H9 (cell line): ENCODE results near the gene BDH1. TPM values are rescaled to one million over a fixed set of nuclear protein-coding genes. Genes with fewer than 3 reads are reported as not detected.

Experiments used
- DNase-seq: peaks from one replicate; pipeline ENCODE4 v3.0.0-alpha.2; 2017
- H2AFZ ChIP-seq: one replicate; pipeline ENCODE4 v1.6.1; 2013; ENCODE audit warnings: mild to moderate bottlenecking, low read length, control low read depth, moderate library complexity
- H2AK5ac ChIP-seq: 2 replicates; pipeline ENCODE4 v1.6.1; 2013; ENCODE audit warnings: low read length, control low read depth, mixed read lengths; ENCODE audit not compliant: insufficient read length
- H2BK120ac ChIP-seq: one replicate; pipeline ENCODE4 v1.6.1; 2013; ENCODE audit warnings: low read depth, mild to moderate bottlenecking, low read length, control low read depth, inconsistent platforms; ENCODE audit not compliant: poor library complexity, severe bottlenecking
- H2BK12ac ChIP-seq: 2 replicates; pipeline ENCODE4 v1.6.1; 2013; ENCODE audit warnings: low read length, control low read depth, mixed read lengths, low read depth; ENCODE audit not compliant: insufficient read length
- H2BK15ac ChIP-seq: 2 replicates; pipeline ENCODE4 v1.6.1; 2013; ENCODE audit warnings: low read depth, low read length, control low read depth
- H2BK20ac ChIP-seq: one replicate; pipeline ENCODE4 v1.6.1; 2013; ENCODE audit warnings: low read depth, mild to moderate bottlenecking, low read length, control low read depth, inconsistent platforms; ENCODE audit not compliant: poor library complexity, severe bottlenecking
- H2BK5ac ChIP-seq: 2 replicates; pipeline ENCODE4 v1.6.1; 2013; ENCODE audit warnings: low read length, control low read depth, mixed read lengths; ENCODE audit not compliant: insufficient read length
- H3K14ac ChIP-seq: 2 replicates; pipeline ENCODE4 v1.6.1; 2013; ENCODE audit warnings: low read length, control low read depth; ENCODE audit not compliant: insufficient read depth
- H3K18ac ChIP-seq: 2 replicates; pipeline ENCODE4 v1.6.1; 2013; ENCODE audit warnings: low read depth, mild to moderate bottlenecking, mixed read lengths, low read length, control low read depth; ENCODE audit not compliant: insufficient read length
- H3K23ac ChIP-seq: 2 replicates; pipeline ENCODE4 v1.6.1; 2013; ENCODE audit warnings: low read length, control low read depth, mixed read lengths, low read depth; ENCODE audit not compliant: insufficient read length
- H3K23me2 ChIP-seq: 2 replicates; pipeline ENCODE4 v1.6.1; 2013; ENCODE audit warnings: low read depth, mild to moderate bottlenecking, mixed read lengths, low read length, control low read depth; ENCODE audit not compliant: insufficient read length, poor library complexity, severe bottlenecking
- H3K27ac ChIP-seq: 2 replicates; pipeline ENCODE4 v1.5.1; 2013; ENCODE audit warnings: low read length, control low read depth, mixed read lengths, low read depth; ENCODE audit not compliant: insufficient read length
- H3K27me3 ChIP-seq: 2 replicates; pipeline ENCODE4 v1.6.1; 2013; ENCODE audit warnings: low read length, control low read depth, inconsistent platforms; ENCODE audit not compliant: insufficient read depth
- H3K4ac ChIP-seq: 2 replicates; pipeline ENCODE4 v1.6.1; 2013; ENCODE audit warnings: low read depth, mild to moderate bottlenecking, control low read depth, inconsistent platforms, low read length, moderate library complexity
- H3K4me1 ChIP-seq: 2 replicates; pipeline ENCODE4 v1.6.1; 2013; ENCODE audit warnings: low read length, control low read depth, inconsistent platforms; ENCODE audit not compliant: insufficient read depth
- H3K4me2 ChIP-seq: 2 replicates; pipeline ENCODE4 v1.6.1; 2013; ENCODE audit warnings: low read length, control low read depth, mixed read lengths; ENCODE audit not compliant: insufficient read length, insufficient read depth
- H3K56ac ChIP-seq: 2 replicates; pipeline ENCODE4 v1.6.1; 2013; ENCODE audit warnings: low read depth, mild to moderate bottlenecking, mixed read lengths, low read length, control low read depth; ENCODE audit not compliant: insufficient read length
- H3K79me1 ChIP-seq: 2 replicates; pipeline ENCODE4 v1.6.1; 2013; ENCODE audit warnings: low read depth, mild to moderate bottlenecking, moderate library complexity, low read length, control low read depth, inconsistent platforms; ENCODE audit not compliant: insufficient read depth, poor library complexity, severe bottlenecking
- H3K79me2 ChIP-seq: 2 replicates; pipeline ENCODE4 v1.6.1; 2013; ENCODE audit warnings: low read length, control low read depth, inconsistent platforms; ENCODE audit not compliant: insufficient read depth
- H3K9ac ChIP-seq: 2 replicates; pipeline ENCODE4 v1.6.1; 2013; ENCODE audit warnings: low read length, control low read depth, mixed read lengths; ENCODE audit not compliant: insufficient read length; ENCODE audit errors: extremely low read depth
- H3K9me3 ChIP-seq: one replicate; pipeline ENCODE4 v1.6.1; 2013; ENCODE audit warnings: low read depth, low read length, inconsistent platforms; ENCODE audit not compliant: control insufficient read depth
- H3T11ph ChIP-seq: one replicate; pipeline ENCODE4 v1.6.1; 2013; ENCODE audit warnings: mild to moderate bottlenecking, low read length, control low read depth, inconsistent platforms
- H4K20me1 ChIP-seq: one replicate; pipeline ENCODE4 v1.6.1; 2013; ENCODE audit not compliant: control insufficient read depth, insufficient read length, insufficient read depth
- H4K5ac ChIP-seq: 2 replicates; pipeline ENCODE4 v1.6.1; 2013; ENCODE audit warnings: low read depth, mild to moderate bottlenecking, mixed read lengths, low read length, control low read depth; ENCODE audit not compliant: insufficient read length
- H4K8ac ChIP-seq: replicated peaks from 2 replicates; pipeline ENCODE4 v1.6.1; 2013; ENCODE audit warnings: low read length, control low read depth, mixed read lengths, low read depth; ENCODE audit not compliant: insufficient read length
- H4K91ac ChIP-seq: 2 replicates; pipeline ENCODE4 v1.6.1; 2013; ENCODE audit warnings: low read depth, mild to moderate bottlenecking, moderate library complexity, mixed read lengths, low read length, control low read depth; ENCODE audit not compliant: insufficient read length
- H3K27ac Mint-ChIP-seq, 3 experiments: 2 replicates in 2 of 3; 3 replicates in 1 of 3; pipeline ENCODE4 v1.8.0; 2020 to 2021; ENCODE audit warnings: mixed read lengths in 3 of 3, mild to moderate bottlenecking in 1 of 3, moderate library complexity in 1 of 3
- H3K27me3 Mint-ChIP-seq: 2 replicates; pipeline ENCODE4 v1.8.0; 2021; ENCODE audit warnings: low read depth, mild to moderate bottlenecking, moderate library complexity, mixed read lengths
- H3K36me3 Mint-ChIP-seq, 3 experiments: 2 replicates in 2 of 3; 3 replicates in 1 of 3; pipeline ENCODE4 v1.8.0; 2020 to 2021; ENCODE audit warnings: low read depth in 3 of 3, mixed read lengths in 3 of 3; ENCODE audit not compliant: insufficient read depth in 1 of 3
- H3K4me1 Mint-ChIP-seq, 2 experiments: 2 replicates each; pipeline ENCODE4 v1.8.0; 2020; ENCODE audit warnings: mixed read lengths in 2 of 2
- H3K4me3 Mint-ChIP-seq, 2 experiments: 2 replicates in 1 of 2; 3 replicates in 1 of 2; pipeline ENCODE4 v1.8.0; 2020 to 2021; ENCODE audit warnings: mild to moderate bottlenecking in 2 of 2, mixed read lengths in 2 of 2, moderate library complexity in 1 of 2
- H3K9me3 Mint-ChIP-seq, 2 experiments: 2 replicates in 1 of 2; 3 replicates in 1 of 2; pipeline ENCODE4 v1.8.0; 2020; ENCODE audit warnings: mild to moderate bottlenecking in 2 of 2, mixed read lengths in 2 of 2, moderate library complexity in 1 of 2
- CTCF ChIP-seq: fragments of 200-600 bp; sonication (generic); conservative IDR thresholded peaks from 3 replicates; pipeline ENCODE4 v1.8.0; 2021; ENCODE audit warnings: antibody characterized with exemption, mild to moderate bottlenecking
- WGBS: extraction: QIAGEN DNeasy Blood & Tissue Kit; methylation state at CpG from one replicate; pipeline ENCODE4 v1.1.7; 2013; ENCODE audit warnings: missing lambda C conversion rate, low lambda C conversion rate, mixed read lengths; ENCODE audit not compliant: insufficient read length; ENCODE audit errors: extremely low coverage; 5-methylcytosine and 5-hydroxymethylcytosine counted together
- total RNA-seq: library from RNA; stranded (reverse); gene quantifications from 2 replicates; pipeline ENCODE4 v1.2.1, GENCODE V29; 2021

Gene BDH1
- total RNA-seq, 1 experiment from 2014 or later, result 23.8 TPM

GRCh38 chr3:197510642-197511018, 45.1 kb downstream of the BDH1 start:
- Mint-ChIP-seq H3K36me3 (peaks cover 3 to 18% (median 12%) of the 10 kb centered on the region in 3 experiments; a peak in 6 of 7 replicates), H3K4me3 (no peak overlapping the region; a peak in 1 of 5 replicates), H3K9me3 (no peaks in the 10 kb centered on the region), H3K27ac (no peak overlapping the region), H3K4me1 (peaks cover 9 to 34% of the 10 kb centered on the region in 2 experiments), H3K27me3 (peaks cover 12% of the 10 kb centered on the region)
- Histone ChIP-seq H3K79me1 (no peaks in the 10 kb centered on the region), H2AK5ac (no peak overlapping the region), H2AFZ (no peak overlapping the region), H3K27ac (no peak overlapping the region), H4K91ac (no peak overlapping the region), H2BK5ac (no peak overlapping the region), H2BK12ac (no peak overlapping the region), H3K56ac (no peak overlapping the region), H3K4ac (no peak overlapping the region), H3K18ac (no peak overlapping the region), H3K23me2 (peaks cover 7% of the 10 kb centered on the region), H3K4me1 (no peaks in the 10 kb centered on the region), H3K23ac (no peak overlapping the region), H3K79me2 (no peaks in the 10 kb centered on the region), H4K20me1 (no peaks in the 10 kb centered on the region), H3K14ac (no peak overlapping the region), H4K5ac (no peak overlapping the region), H2BK20ac (no peak overlapping the region), H3K27me3 (no peaks in the 10 kb centered on the region), H4K8ac (no peak overlapping the region), H2BK15ac (no peak overlapping the region), H3K4me2 (no peak overlapping the region), H3K9me3 (no peaks in the 10 kb centered on the region), H3K9ac (no peak overlapping the region), H2BK120ac (no peak overlapping the region), H3T11ph (no peak overlapping the region)
- WGBS, result no CpG with 5 or more reads among the region's 6 CpGs
- no peak for TF ChIP-seq CTCF
- no peak for DNase-seq
